Stimulated activated CD8-positive, alpha-beta memory T cell treated with anti-CD3 and anti-CD28 coated beads, Interleukin-15, amount 100 ng/mL, for 24 hours (primary cell): ENCODE measurements around the gene IKZF2.
A peak's percentile ranks its signal among the peaks of the same experiment; 100 is the strongest.

Experiments used
- DNase-seq: peaks from one replicate; pipeline ENCODE4 v3.0.0-alpha.2; 2020; ENCODE audit warnings: low read depth

IKZF2 gene

GRCh38 chr2:213152065-213152794 is 818 bp upstream of the IKZF2 start:
- DNase-seq, result peak; percentile 20

DNA sequence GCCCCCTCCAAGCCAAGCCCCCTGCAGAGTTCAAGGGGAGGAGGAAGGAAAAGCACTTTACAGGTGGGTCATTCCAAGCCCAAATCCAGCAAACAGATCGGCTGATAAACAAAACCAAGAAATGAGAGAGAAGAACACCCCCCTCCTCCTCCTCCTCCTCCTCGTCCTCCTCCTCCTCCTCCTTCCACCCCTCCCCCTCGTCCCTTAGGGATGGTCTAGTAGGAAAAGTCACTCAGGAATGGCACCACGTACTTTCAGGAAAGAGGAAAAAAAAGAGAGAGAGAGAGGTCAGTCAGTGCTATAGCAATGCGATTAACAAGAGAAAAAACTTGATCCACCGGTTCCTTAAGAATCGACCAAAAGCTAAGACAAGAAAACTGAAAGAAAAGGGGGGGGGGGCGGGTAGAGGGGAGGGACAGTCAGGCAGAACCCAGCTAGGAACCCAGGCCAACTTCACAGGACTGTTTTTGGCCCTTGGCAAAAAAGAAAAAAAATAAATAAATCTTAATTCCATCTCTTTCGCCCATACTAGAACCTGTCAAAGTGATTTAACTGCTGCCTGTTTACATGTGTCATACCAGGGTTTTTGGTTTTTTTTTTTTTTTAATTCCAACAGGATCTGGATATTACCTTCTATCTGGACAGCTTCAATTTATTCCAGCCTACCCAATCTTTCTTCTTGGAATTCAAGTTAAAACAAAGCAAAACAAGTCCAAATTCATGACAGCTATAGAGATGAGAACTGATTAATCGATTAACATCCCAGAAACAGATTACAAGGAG is 906 bp downstream of the IKZF2 start:
- no peak for DNase-seq

- no peak for DNase-seq
These were observed 1.5 kb downstream of the IKZF2 start for GRCh38 chr2:213149949-213150314.

GRCh38 chr2:213149294-213149875 is 2.0 kb downstream of the IKZF2 start:
- DNase-seq, result no peak

DNA sequence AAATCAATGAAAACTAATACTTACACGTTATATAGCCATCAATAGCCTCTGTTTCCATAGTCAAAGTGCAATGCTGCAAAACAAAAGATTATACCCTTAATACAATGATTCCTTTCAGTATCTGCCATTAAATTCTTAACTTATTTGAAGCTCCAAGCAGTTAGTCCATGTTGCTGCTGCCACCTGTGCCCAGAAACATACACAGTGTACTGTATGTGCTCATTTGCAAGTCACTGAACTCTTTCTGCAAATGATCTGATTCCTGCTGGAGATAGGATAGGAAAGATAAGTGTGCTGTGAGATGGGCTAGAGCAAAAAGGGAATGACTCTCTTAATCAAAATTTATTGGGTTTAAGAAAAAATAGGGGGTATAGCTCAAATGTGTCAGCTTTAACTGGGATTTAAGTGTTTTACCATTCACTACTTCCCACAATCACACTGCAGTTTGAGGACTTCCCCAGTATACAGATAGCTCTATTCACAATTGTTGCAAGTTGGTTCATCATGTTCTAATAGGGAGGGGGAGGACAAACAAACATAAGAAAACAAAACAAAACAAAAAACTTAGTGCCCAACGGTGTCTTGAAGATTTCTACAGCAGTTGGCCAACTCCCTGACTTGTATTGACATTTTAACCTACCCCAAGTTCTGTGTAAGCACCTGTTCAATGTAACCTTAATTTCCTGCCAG is 2.7 kb downstream of the IKZF2 start:
- no peak for DNase-seq

DNA sequence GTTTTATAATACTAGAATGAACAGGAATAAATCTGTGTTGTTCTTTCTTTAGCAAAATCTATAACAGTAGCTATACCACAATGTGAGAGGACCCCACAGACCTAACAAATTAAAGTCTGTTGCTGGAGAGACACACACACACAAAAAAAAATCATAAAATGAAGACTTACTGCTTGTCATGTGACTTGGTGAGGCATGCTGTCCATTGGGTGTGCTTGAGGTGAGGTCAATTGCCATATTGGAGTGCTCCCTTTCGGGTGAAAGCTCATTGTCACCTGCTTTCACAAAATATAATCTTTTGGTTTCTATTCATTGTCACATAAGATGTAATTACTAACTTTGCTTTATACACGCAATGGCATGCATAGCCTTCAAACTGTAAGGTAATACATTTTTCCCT is 3.9 kb downstream of the IKZF2 start:
- no peak for DNase-seq

GRCh38 chr2:213145715-213146242 is 5.6 kb downstream of the IKZF2 start:
- DNase-seq, result no peak

DNA sequence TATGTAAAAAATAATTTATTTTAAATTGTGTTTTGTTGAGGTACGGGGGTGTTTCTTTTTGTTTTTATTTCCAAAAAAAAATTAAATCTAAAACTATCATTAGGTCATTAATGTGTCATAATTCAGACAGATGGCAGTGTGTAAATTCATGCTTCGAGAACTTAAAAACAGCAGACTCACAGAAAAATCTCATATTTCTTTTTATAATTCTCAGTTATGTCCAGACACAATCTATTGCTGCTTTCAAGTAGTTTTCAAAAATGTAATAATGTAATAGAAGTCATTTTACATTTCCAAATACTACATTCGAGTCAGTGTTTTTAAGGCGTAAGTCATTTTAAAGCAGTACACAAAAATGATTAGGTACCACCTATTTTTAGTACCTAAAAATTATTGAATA is 14.3 kb downstream of the IKZF2 start:
- DNase-seq, result no peak

DNA sequence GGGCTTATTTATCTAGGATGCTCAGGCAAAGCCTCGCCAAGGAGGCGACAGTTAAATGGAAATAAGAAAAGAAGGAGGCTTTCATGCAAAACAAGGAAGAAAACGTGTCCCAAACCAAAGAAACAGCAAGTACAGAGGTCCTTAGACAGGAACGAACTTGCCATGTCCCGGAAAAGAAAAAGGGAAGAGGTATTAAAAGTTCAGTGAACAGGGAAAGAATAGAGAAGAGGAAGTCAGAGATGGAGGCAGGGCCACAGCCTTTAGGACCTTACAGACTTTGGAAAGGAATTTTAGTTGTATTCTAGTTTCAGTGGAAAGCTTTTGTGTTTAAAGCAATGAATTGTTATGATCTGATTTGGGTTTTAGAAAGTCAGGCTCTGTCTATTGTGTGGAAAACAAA is 22.1 kb downstream of the IKZF2 start:
- no peak for DNase-seq

GRCh38 chr2:213125646-213126347 is 25.6 kb downstream of the IKZF2 start:
- DNase-seq, result no peak

DNA sequence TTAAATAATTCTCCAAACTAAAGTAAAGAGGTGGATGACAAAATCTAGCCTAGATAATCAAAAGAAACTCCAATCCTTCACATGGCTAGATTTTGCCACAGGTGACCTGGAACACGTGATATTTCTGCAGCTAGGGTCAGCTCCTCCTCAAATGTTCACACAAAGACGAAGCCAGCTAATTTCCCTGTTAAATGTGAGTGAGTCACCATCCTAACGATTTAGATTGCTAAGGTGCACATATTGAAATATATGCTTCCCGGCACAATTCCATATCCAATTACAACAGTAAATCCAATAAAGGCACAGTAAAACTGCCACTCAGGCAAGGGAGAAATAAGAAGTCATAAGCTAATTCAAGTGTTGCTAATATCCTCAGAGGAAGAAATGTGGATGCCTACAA is 28.7 kb downstream of the IKZF2 start:
- no peak for DNase-seq

- DNase-seq, result no peak
These were observed 29.7 kb downstream of the IKZF2 start for GRCh38 chr2:213121690-213122089.

DNA sequence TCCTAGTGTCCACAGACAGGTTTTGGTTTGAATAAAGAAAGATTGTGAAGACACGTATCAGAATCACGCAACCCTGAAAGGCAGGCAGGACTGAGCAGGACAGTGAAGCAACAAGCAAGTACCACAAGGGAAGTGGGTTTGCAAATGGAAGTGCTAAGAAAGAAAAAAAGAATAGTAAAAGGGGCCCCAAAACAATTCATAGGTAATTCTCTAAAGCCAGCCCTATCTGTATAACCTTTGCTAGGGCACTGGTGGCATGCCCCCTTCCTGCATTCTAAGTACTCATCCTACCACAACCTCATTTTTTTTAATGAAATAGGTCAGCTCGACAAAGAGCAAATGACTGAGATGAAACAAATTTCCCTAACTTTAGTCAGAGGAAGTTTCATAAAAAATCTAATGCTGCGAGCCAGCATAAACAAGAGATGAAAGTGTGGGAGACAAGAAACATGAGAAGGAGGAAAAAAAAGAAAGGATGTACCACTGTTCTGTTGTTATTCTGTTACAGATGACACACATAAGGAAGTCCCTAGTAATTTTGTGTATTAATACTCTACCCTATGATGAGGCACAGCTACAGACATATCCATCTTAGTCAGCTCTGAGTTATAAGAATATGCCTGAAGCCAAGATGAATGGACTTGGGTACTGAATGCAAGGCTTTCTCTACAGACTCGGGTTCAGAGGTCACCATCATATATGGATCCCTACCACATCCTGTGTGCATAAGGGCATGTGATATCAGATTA is 32.2 kb downstream of the IKZF2 start:
- no peak for DNase-seq

GRCh38 chr2:213108308-213108707 is 43.1 kb downstream of the IKZF2 start:
- DNase-seq, result no peak

GRCh38 chr2:213107728-213108127 is 43.7 kb downstream of the IKZF2 start:
- no peak for DNase-seq

DNA sequence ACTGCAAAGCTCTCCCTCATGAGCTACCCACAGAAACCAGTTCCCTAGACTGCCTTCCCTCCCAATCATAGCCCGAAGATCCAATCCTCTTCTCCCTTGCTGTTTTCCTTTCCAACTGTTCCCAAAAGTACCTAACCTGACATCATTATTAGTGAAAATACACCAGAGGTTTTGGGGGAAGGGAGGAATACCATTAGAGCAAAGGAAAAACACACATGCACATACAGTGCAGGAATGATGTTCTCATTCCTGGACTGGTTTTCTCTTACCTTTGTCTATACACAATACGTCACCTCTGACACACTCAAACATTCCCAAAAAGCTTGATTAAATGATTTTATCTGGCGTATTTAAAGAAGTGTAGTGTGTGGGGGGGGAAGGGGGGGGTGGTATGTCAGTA is 46.2 kb downstream of the IKZF2 start:
- no peak for DNase-seq

GRCh38 chr2:213104903-213105202 is 46.6 kb downstream of the IKZF2 start:
- DNase-seq, result no peak

- no peak for DNase-seq
These were observed 47.1 kb downstream of the IKZF2 start for GRCh38 chr2:213104092-213104902.

GRCh38 chr2:213101692-213102460 is 49.5 kb downstream of the IKZF2 start:
- DNase-seq, result no peak

GRCh38 chr2:213101109-213101508 is 50.3 kb downstream of the IKZF2 start:
- no peak for DNase-seq
